NCI-H2107 treated with DMSO at 0.1 percent for 48 hours (cell line): ENCODE data around the gene MAN2C1.
"Not testable (repeated sequence)": the region's sequence is repeated elsewhere in the genome, so short reads cannot be mapped to it uniquely, and the experiment has no call there.

ENCODE experiments used
- DNase-seq: peaks from one replicate; lab custom pipeline; 2025; ENCODE audit not compliant: unreplicated experiment; lab: John Stamatoyannopoulos, UW

MAN2C1 gene

DNA sequence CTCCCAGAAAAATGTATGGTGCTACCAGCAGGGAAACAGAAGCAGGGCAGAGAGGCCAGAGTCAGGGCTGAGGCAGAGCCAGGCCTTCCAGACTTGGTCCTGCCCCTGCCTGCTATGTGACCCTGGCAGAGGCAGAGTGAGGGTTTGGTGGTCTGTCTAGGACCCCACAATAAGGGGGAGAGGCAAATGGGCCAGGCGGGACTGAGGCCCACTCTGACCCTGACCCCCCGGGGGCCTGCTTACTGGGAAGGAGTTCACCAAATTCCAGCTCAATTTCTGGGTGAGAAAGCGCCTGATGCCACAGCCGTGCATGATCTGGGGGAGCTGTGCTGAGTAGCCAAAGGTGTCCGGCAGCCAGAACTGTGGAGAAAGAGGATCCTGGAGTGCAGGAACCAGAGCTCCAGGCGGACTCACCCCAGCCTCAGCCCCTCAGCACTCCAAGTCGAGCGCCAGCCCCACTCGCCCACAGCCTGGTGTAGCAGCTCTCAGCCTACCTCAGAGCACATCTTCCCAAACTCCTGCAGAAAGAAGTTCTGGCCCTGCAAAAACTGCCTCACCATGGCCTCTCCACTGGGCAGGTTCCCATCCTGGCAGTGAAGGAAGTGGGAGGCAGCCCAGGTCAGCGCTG, 6.9 kb downstream of the MAN2C1 start:
- no peak for DNase-seq

DNA sequence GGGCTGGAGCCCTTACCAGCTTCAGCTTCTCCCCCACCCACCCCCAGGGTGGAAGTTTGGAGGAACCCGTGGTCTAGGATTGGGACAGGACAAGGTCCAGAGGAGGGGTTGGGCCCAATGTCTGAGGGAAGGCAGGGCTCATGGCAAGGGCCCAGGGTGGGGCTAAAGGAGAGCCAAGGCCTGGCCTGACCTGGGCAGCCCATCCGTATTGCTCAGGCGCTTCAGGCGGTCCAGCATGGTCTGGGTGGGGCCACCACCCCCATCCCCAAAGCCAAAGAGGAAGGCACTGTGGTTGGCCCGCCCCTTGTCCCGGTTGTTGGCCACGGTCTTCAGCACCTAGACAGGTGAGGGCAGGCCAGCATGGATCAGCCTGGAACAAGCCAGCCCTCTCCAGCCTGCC, 7.6 kb downstream of the MAN2C1 start:
- DNase-seq = no peak

DNA sequence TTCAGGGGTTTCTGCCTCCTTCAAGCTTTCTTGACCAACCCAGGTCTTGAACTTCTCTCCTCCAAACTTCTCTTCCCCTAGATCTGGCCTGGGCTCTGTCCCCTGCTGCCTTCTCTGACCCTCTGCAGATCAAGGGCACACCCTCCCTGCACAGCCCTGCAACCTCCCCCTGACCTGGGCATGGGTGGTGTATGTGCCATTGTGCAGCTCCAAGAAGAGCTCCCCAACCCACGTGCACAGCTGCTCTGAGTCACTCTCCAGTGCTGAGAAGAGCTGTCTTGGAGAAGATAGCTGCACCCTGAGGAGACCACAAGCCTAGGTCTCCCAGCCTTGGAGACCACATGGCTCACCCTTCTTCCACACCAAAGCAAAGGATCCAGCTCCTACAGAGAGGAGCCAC, 8.0 kb downstream of the MAN2C1 start:
- no peak for DNase-seq

DNA sequence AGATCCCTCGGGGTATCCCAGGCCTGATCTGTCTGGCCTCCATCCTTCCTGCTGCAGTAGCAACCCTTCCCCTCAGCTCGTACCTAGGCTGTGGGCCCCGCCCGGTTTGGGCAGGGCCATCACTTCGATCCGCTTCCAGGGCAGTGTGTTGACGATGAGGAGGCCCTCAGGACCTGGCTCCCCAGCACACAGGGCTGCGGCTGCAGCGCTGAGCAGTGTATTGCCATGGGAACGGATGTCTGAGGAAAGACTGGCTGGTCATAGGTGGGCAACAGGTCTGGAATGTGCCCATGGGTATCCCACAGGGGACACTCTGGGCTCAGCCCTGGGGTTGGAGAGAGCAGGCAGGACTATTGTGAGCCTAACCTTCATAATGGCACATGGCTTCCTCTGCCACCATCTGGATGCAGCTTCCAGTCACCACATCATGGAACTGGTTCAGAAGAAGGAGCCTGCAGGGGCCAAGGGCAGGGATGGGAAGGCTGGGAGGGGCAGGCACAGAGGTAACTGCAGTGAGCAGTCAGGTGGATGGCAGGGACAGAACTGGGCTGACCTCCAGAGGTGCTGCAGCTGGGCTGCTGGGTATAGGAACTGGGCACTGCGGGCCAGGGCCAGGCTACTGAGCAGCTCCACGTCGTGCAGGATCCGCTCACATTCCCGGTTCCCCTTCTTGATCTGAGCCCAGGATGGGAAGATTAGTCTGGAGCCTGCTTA, 8.7 kb downstream of the MAN2C1 start:
- DNase-seq = no peak

DNA sequence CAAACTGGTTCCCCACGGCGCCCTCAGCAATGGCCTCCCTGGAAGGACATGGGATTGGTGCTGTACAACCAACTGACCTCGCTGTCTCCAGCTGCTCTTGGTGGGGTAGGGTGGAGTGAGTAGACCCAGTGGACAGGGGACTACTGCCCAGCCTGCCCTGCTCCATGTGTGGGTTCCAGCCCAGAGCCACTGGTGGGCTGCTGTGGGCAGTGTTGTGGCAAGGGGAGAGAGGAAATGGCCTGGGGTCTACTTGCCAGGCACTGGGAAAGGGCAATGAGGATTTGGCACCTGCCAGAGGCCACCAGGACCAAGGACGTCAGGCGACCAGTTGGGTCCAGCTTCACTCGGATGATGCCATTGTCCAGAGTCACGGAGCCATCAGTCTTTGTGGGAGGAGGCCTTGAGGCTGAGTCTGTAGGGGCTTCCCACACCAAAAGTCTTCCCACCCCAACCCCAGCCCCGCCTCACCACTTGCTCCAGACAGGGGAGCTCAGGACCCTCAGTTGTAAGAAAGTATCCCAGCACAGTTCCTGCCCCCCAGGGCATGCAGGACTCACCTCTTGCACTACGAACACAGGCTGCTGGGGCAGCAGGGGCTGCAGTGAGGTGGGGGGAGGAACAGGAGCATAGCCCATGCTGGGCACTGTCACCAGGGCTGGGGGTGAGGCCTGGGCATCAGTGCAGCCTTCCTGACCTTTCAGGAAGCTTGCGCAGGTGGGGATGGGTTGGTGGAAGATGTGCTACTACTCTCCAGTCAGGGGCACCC, 9.5 kb downstream of the MAN2C1 start:
- DNase-seq = no peak

DNA sequence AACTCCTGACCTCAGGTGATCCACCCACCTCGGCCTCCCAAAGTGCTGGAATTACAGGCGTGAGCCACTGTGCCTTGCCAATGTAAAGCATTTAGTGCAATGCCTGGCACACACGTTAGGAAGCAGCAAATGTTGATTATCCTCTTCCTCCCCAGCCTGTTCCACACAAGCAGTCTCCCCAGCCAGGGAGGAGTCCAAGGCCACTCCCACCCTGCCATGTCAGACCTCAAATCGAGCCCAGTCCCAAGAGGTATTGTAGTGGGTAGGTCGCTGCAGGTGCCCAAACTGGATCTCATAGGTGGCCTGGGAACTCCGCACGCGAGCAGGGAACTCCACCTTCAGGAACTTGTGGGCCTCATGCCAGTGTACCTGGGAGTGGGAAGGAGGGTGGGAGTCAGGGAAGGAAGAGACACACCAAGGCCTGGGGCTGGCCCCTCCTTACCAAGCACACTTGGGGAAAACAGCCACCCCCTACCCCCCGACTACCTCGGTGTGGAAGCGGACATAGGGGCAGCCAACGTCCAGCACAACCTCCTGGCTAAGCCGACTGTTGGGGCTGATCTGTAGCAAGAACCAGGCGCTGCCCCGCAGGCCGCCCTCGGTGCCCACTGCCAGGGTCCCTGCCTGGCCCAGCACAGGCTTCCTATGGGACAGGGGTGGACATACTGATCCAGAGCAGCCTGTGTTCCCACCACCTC, 10.3 kb downstream of the MAN2C1 start:
- DNase-seq = no peak

DNA sequence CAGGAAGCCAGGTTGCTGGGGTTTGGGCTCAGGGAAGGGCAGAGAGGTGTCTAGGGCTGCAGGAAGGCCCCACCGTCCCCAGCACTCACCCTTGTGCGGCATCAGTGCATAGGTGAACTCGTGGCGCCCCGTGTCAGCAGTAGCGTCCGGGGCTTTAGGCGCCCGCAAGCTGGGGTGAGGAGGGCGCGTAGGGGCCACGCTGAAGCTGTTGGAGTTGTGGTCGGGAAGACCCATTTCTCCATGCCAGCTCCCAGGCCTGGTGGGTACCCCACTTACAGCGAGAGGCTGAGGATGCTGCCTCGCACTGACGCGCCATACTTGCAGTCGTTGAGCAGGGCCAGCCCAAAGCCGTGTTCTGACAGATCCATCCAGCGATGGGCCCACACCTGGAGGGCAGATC, 11.9 kb downstream of the MAN2C1 start:
- no peak for DNase-seq

DNA sequence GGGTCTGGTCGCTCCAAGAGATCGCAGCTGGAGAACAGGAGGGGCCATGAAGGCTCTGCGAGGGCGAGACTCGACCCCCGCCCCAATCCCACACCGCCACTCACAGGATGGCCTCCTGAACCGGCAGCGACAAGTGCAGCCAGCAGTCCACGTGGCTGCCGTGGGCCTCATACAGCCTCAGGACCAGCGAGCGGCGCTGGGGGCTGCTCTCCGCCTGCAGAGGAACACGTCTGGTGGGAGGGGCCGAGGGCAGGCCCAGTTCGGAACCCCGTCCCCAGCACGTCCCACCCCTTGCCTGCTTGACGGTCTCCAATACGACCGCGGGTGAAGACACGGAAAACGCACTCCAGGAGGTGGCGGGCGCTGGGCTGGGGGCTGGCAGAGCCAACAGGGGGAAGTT, 12.4 kb downstream of the MAN2C1 start:
- DNase-seq = no peak

DNA sequence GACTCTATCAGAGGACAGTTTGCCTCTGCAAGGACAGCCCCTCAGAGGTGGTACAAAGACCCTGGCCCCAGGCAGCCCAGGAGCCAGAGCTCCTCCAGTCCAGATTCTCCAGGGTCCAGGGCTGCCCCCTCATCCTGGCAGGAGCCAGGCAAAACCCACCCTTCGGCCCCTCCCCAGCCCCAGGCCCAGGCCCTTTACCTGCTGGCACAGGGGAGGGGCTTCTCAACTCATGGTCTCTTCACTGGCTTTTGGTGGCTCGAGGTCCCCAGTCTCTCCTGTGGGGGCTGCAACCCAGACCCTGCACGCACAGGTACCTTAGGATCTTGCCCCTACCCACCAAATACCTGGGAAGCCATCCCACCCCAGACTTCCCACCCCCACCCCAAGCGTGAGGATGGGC, 13.0 kb downstream of the MAN2C1 start:
- no peak for DNase-seq

DNA sequence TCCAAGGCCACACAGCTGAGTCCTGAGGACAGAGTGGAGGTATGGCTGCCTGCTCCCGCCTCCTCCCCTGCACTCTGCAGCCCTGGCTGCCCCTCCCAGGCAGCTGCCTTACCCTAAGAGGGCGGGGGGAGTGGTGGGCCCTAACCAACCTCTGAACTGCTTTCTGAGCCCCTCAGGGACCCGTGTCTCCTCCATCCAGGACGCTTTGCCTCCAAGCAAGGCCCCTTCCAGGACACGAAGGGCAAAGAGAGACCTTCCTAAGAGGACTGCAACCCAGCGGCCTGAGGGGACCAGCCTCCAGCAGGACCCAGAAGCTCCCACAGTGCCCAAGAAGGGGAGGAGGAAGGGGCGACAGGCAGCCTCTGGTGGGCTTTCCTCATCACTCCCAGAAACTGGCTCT, 14.0 kb downstream of the MAN2C1 start:
- no peak for DNase-seq

DNA sequence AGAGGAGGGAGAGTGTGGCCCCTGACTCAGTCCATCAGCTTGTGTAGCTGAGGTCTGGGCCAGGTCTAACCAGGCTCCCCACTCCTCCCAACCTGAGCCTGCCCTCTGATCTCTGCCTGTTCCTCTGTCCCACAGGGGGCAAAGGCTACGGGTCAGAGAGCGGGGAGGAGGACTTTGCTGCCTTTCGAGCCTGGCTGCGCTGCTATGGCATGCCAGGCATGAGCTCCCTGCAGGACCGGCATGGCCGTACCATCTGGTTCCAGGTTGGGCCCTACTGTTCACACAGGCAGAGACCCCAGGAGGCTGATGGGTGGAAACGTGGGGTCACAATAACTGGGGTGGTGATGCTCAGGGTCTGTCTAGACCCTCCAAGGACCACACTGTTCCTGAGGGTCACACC, 14.8 kb downstream of the MAN2C1 start:
- DNase-seq = no peak

DNA sequence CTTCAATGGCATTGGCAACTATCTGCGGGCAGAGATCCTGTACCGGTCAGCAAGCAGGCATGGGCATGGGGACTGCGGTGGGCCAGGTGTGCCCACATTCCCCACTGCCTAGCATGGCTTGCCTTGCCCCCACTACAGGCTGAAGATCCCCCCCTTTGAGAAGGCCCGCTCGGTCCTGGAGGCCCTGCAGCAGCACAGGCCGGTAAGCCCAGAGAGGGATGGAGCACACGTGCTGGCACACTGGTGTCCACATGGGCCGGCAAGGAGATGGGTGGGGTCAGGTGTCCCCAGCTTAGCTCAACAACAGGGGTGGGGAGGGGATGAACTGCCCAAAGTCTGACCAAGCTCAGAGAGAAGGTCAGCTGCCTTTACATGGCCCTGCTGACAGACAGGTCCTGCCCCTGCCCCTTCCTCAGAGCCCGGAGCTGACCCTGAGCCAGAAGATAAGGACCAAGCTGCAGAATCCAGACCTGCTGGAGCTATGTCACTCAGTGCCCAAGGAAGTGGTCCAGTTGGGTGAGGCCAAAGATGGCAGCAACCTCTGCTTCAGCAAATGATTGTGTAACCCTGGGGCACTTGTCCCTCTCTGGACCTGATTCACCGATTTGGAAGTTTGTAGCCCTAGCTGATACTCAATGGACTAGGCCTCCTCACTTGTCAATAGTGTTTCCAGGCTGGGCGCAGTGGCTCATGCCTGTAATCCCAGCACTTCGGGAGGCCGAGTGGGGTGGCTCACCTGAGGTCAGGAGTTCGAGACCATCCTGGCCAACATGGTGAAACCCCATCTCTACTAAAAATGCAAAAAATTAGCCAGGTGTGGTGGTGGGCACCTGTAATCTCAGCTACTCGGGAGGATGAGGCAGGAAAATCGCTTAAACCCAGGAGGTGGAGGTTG, 16.0 kb downstream of the MAN2C1 start:
- no peak for DNase-seq

DNA sequence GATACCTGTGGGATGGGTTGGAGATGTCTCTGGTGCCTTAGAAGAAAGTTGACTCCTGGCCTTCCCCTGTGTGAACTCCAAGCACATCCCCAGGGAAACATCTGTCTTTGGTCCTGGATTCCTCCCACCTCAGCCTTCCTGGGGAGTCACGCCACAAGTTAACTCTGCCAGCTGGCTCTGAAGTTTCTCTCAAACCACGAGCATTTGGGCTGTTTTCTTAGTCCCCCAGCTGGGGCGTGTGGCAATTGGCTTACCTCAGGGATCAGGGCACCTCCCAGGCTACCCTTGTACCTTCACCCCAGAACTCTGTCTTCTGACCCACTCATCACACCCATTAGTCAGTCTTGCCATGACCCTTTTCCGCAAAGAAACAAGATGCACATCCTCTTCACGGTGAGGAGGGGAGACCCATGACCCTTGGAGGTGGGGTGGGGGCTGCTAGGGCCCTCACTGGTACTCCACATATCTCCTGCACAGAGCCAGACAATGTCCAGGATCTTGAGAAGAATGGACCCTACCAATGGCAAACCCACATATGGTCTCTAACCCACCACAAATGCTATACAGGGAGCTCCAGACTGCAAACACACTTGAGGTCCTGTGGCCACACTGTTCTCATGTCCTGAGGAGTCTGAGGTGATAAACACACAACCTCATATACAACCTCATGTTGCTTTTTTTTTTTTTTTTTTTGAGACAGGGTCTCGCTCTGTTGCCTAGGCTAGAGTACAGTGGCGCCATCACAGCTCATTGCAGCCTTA, 17.6 kb downstream of the MAN2C1 start:
- no peak for DNase-seq

DNA sequence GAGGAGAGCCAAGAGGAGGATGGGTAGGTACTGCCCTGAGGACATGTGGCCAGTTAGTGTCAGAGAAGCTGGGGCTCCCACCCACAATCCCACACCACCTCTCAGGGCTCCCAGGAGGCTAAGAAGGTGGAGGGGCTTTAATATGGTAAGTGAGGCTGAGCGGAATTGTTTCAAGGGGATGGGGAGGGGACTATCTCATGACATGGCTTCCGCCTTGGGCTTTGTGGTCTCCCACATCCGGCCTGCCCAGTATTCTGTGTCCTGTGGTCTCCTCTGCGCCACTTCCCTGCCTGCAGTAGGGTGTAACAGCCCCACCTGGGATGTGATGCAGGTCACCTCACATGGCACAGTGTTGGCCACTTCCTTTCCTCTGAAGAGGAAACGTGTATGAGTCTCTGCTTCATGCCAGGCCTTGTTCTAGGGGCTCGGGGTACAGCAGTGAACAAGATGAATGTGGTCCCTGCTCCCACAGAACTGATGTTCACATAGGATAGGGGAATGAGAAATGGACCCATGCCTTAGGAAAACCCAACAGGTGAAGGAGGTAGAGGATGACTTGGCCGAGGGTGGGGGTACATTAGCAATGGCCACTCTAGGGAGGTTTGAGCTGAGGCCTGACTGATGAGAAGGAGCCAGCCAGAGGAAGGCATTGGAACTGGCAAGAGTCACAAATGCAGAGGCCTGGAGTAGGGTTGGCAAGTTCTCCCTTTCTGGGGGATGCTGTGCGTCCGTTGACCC, 18.4 kb downstream of the MAN2C1 start:
- no peak for DNase-seq

DNA sequence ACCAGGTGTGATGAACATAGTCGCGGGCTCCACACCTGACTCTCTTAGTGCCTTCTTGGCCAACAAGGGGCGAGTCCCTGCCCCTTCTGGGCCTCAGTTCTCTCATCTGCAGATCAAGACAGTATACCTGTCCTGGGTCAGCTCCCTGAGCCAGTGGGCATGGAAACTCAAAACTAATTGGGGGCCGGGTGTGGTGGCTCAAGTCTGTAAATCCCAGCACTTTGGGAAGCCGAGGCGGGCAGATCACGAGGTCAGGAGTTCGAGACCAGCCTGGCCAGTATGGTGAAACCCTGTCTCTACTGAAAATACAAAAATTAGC, 19.1 kb downstream of the MAN2C1 start:
- not testable (repeated sequence) for DNase-seq

DNA sequence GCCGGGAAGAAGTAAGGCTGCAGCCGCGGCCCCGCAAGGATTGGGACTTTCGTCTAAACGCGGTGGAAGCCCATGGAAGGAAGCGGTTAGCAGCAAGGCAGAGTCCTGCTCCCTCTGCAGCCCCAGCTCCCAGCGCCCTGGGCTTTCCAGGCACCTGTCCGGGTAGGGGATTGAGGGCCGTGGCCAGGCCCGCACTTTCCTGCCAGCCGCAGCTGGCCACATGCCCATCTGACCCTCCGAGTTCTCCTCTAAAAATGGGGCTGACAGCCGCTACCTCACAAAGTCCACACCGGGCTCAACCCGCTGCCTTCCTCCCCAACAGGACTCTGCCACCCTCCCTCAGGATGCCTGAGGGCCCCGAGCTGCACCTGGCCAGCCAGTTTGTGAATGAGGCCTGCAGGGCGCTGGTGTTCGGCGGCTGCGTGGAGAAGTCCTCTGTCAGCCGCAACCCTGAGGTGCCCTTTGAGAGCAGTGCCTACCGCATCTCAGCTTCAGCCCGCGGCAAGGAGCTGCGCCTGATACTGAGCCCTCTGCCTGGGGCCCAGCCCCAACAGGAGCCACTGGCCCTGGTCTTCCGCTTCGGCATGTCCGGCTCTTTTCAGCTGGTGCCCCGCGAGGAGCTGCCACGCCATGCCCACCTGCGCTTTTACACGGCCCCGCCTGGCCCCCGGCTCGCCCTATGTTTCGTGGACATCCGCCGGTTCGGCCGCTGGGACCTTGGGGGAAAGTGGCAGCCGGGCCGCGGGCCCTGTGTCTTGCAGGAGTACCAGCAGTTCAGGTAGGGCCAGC, 19.7 kb downstream of the MAN2C1 start:
- no peak for DNase-seq

DNA sequence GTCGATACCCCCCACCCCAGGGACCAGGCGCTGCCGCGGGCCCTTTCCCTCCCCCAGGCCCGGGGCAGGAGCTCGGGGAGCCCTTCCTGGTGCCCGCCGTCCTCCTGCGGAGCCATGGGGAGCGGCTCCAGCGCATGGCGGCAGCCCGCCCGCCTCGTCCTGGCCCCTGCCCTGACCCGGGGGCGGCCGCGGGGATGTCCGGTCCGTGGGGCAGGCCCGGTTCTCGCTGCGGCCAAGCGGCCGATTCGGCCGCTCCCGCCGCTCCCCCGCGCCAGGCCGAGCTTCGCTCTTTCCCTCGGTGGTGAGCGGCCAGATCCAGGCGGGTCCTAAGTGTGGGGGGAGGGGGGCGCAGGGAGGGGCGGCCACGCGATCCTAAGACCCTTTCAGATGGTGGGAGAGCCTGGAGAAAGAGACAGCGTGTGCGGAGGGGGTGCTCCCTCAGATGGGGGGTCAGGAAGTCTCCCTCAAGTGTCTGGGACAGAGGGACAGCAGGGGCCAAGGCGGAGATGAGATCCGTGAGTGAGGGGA, 20.3 kb downstream of the MAN2C1 start:
- DNase-seq = no peak
